ENCODE data around the gene ACP5.
"Not testable (repeated sequence)": the region's sequence is repeated elsewhere in the genome, so short reads cannot be mapped to it uniquely, and the experiment has no call there.

Gene ACP5

GRCh38 chr19:11577451-11578257 is at the start of gene ACP5:
TSS of gene ACP5 (minus strand) at chr19:11577645. CDS start at chr19:11577317, 328 bp downstream.
- DNase-seq, result no peak

GRCh38 chr19:11626252-11626651 is 48.8 kb upstream of the ACP5 start:
- no peak for DNase-seq

- no peak for DNase-seq
These were observed 46.6 kb upstream of the ACP5 start for GRCh38 chr19:11624069-11624463.

- DNase-seq, result not testable (repeated sequence)
These were observed 45.0 kb upstream of the ACP5 start for GRCh38 chr19:11622401-11622800.

GRCh38 chr19:11620553-11620952 is 43.1 kb upstream of the ACP5 start:
- DNase-seq, result no peak

GRCh38 chr19:11617180-11618062 is 40.0 kb upstream of the ACP5 start:
- no peak for DNase-seq

GRCh38 chr19:11612816-11613511 is 35.5 kb upstream of the ACP5 start:
- no peak for DNase-seq

GRCh38 chr19:11611730-11612129 is 34.3 kb upstream of the ACP5 start:
- DNase-seq, result no peak

- DNase-seq, result no peak
These were observed 29.0 kb upstream of the ACP5 start for GRCh38 chr19:11606484-11606883.

- not testable (repeated sequence) for DNase-seq
These were observed 22.3 kb upstream of the ACP5 start for GRCh38 chr19:11599704-11600103.

- no peak for DNase-seq
These were observed 21.3 kb upstream of the ACP5 start for GRCh38 chr19:11598746-11599145.

- DNase-seq, result no peak
These were observed 20.6 kb upstream of the ACP5 start for GRCh38 chr19:11598103-11598483.

- peak; percentile 96 for DNase-seq
These were observed 20.0 kb upstream of the ACP5 start, which contains the start of gene ZNF627 for GRCh38 chr19:11597202-11598102. TSS of gene ZNF627 (plus strand) at chr19:11597483. CDS start at chr19:11597628, 145 bp downstream.

GRCh38 chr19:11596156-11596555 is 18.7 kb upstream of the ACP5 start:
- no peak for DNase-seq

GRCh38 chr19:11594084-11594483 is 16.6 kb upstream of the ACP5 start:
- DNase-seq, result no peak

GRCh38 chr19:11587975-11588631 is 10.7 kb upstream of the ACP5 start:
- no peak for DNase-seq

GRCh38 chr19:11587302-11587974 is 10.0 kb upstream of the ACP5 start:
- peak; percentile 54 for DNase-seq

- no peak for DNase-seq
These were observed 8.9 kb upstream of the ACP5 start for GRCh38 chr19:11586331-11586730.

- DNase-seq, result no peak
These were observed 4.3 kb upstream of the ACP5 start for GRCh38 chr19:11581740-11582139.

GRCh38 chr19:11580116-11580515 is 2.7 kb upstream of the ACP5 start:
- no peak for DNase-seq

Measured in NCI-H774 (cell line).